Sigmoid colon (tissue), 7 donors: ENCODE results near the gene FBXL19. TPM values are rescaled to one million over a fixed set of nuclear protein-coding genes. Genes with fewer than 3 reads are reported as not detected.

Experiments
- DNase-seq: peaks from one replicate; pipeline ENCODE4 v3.0.0-alpha.2; 2019
- H3K27ac ChIP-seq, 4 donors: fragments of 200-600 bp; sonication (generic); one replicate each; pipeline ENCODE4 v1.5.1; 2016 to 2019; ENCODE audit warnings: mild to moderate bottlenecking in 1 of 4
- H3K27me3 ChIP-seq, 3 donors: fragments of 200-600 bp; sonication (generic); one replicate each; pipeline ENCODE4 v1.5.1; 2019; ENCODE audit warnings: mild to moderate bottlenecking in 1 of 3
- H3K36me3 ChIP-seq, 4 donors: fragments of 200-600 bp; sonication (generic); one replicate each; pipeline ENCODE4 v1.5.1; 2016 to 2019
- H3K4me1 ChIP-seq, 4 donors: fragments of 200-600 bp; sonication (generic); one replicate each; pipeline ENCODE4 v1.5.1; 2017 to 2019
- H3K4me3 ChIP-seq, 4 donors: fragments of 200-600 bp; sonication (generic); one replicate each; pipeline ENCODE4 v1.5.1; 2017 to 2019; ENCODE audit warnings: mild to moderate bottlenecking in 2 of 4, moderate library complexity in 1 of 4
- H3K9me3 ChIP-seq, 4 donors: fragments of 200-600 bp in 3 of 4; sonication (generic) in 3 of 4; one replicate each; pipeline versions ENCODE4 v1.5.1 to v1.6.1; 2013 to 2019
- CTCF ChIP-seq, 4 experiments: fragments of 450-650 bp in 3 of 4; fragments of 200-600 bp in 1 of 4; IDR thresholded peaks; one replicate each; pipeline ENCODE4 v1.5.1; 2016 to 2019; ENCODE audit warnings: antibody characterized with exemption in 4 of 4, mild to moderate bottlenecking in 3 of 4, moderate library complexity in 2 of 4
- EP300 ChIP-seq, 4 donors: sonication (generic); formaldehyde crosslinking; IDR thresholded peaks; one replicate each; pipeline ENCODE4 v1.6.1; 2017; ENCODE audit warnings: antibody characterized with exemption in 4 of 4
- POLR2A ChIP-seq, 2 donors: fragments of 450-650 bp; IDR thresholded peaks; one replicate each; pipeline ENCODE4 v1.6.1; 2016; ENCODE audit warnings: antibody characterized with exemption in 2 of 2, mild to moderate bottlenecking in 2 of 2, moderate library complexity in 2 of 2
- POLR2AphosphoS5 ChIP-seq, 4 donors: sonication (generic); formaldehyde crosslinking; IDR thresholded peaks; one replicate each; pipeline ENCODE4 v1.6.1; 2017; ENCODE audit warnings: antibody characterized with exemption in 4 of 4
- WGBS, 2 donors: extraction: QIAGEN DNeasy Blood & Tissue Kit; methylation state at CpG; one replicate each; pipeline ENCODE4 v1.1.7; 2013; 5-methylcytosine and 5-hydroxymethylcytosine counted together
- intact Hi-C: fragments of 100-400 bp; cut with DNase I; formaldehyde crosslinking; loops from one replicate; pipeline ENCODE4 v1.15.1; 2023
- polyA plus RNA-seq, 3 donors: library from polyadenylated mRNA; stranded (reverse); fragments of 200-250 nt; gene quantifications; one replicate each; pipeline ENCODE4 v1.2.3, GENCODE V29; 2013
- total RNA-seq, 4 donors: library from RNA; depleted of rRNA; stranded (reverse); fragments of >200 nt; gene quantifications; one replicate each; pipeline ENCODE4 v1.1.0, GENCODE V29; 2016
- donor health status: healthy with polysubstance abuse.
- donor health status: Bipolar disorder and iron deficiency.
- donor health status: healthy.

FBXL19 gene
- total RNA-seq (10 to 100 TPM in 3 of 4 donors, 1 to 10 TPM in 1; 7.9 to 18.3 (median 13.0) TPM), polyA plus RNA-seq (10 to 100 TPM in 1 of 3 donors, 1 to 10 TPM in 2; 3.0 to 32.7 (median 8.3) TPM)

- 0 to 1% methylated on average over 30 to 31 of the region's 31 CpGs for WGBS, 2 donors
- no peak for TF ChIP-seq POLR2A (IDR thresholded peaks at IDR 0.05)
- Histone ChIP-seq H3K4me3 (peak within 1 kb of the TSS; percentile 69 to 90 (median 80)), H3K9me3 (no peaks in the 10 kb centered on the region), H3K27ac (peak within 1 kb of the TSS; percentile 87 to 95 (median 92)), H3K27me3 (no peaks in the 10 kb centered on the region), H3K4me1 (peaks cover 0 to 40% (median 37%) of the 10 kb centered on the region in 4 donors), H3K36me3 (peaks cover 0 to 3% (median 0%) of the 10 kb centered on the region in 4 donors)
- intact Hi-C loops, result loop anchor here (2.0 to 10.0 kb wide), 4 partner anchors 25 to 269 kb away; partner anchors contain the start of genes BCL7C, FBRS, ORAI3 and PRR14
- peak; percentile 78 for DNase-seq
Measured at GRCh38 chr16:30923554-30924075, at the start of gene FBXL19. Gene FBXL19, plus strand, starts transcription at chr16:30923572. Its CDS starts 2,183 bp downstream, at chr16:30925755.

GRCh38 chr16:30874244-30874820 is 49.0 kb upstream of the FBXL19 start:
- H3K4me1 ChIP-seq, result peaks cover 0 to 30% (median 24%) of the 10 kb centered on the region in 4 donors
- peak; percentile 55 for DNase-seq
- TF ChIP-seq CTCF (IDR thresholded peaks at IDR 0.05) (no peak), POLR2A (IDR thresholded peaks at IDR 0.05) (no peak), POLR2AphosphoS5 (IDR thresholded peaks at IDR 0.05) (no peak)
- peak overlapping the region; percentile 84 to 94 (median 90) for H3K4me3 ChIP-seq
- intact Hi-C loops, result loop anchor here (1.0 to 2.0 kb wide), 2 partner anchors 22 to 47 kb away; partner anchors contain the start of gene CTF1
- peaks cover 0 to 6% (median 0%) of the 10 kb centered on the region in 4 donors for H3K36me3 ChIP-seq
- H3K27ac ChIP-seq, result peak overlapping the region; percentile 94
- WGBS, 2 donors, result 24 to 27% methylated on average over 23 of the region's 23 CpGs
- H3K27me3 ChIP-seq, result no peaks in the 10 kb centered on the region
- H3K9me3 ChIP-seq, result no peaks in the 10 kb centered on the region

GRCh38 chr16:30874821-30875717 is 48.3 kb upstream of the FBXL19 start:
- H3K9me3 ChIP-seq, result no peaks in the 10 kb centered on the region
- peak; percentile 94 for DNase-seq
- 0% methylated on average over 85 of the region's 85 CpGs for WGBS, 2 donors
- peak overlapping the region; percentile 94 for H3K27ac ChIP-seq
- H3K4me1 ChIP-seq, result peaks cover 0 to 30% (median 24%) of the 10 kb centered on the region in 4 donors
- intact Hi-C loops, result loop anchor here (1.0 to 2.0 kb wide), 2 partner anchors 22 to 46 kb away; partner anchors contain the start of gene CTF1
- no peak for TF ChIP-seq CTCF (IDR thresholded peaks at IDR 0.05)
- peak; percentile 77 to 80 for TF ChIP-seq POLR2A (IDR thresholded peaks at IDR 0.05)
- TF ChIP-seq POLR2AphosphoS5 (IDR thresholded peaks at IDR 0.05), result peak; percentile 74 to 96 (median 93)
- no peak for TF ChIP-seq EP300 (IDR thresholded peaks at IDR 0.05)
- peaks cover 0 to 14% (median 0%) of the 10 kb centered on the region in 4 donors for H3K36me3 ChIP-seq
- peak overlapping the region; percentile 84 to 94 (median 90) for H3K4me3 ChIP-seq
- no peaks in the 10 kb centered on the region for H3K27me3 ChIP-seq

- Histone ChIP-seq H3K9me3 (no peaks in the 10 kb centered on the region), H3K4me1 (peaks cover 0 to 30% (median 24%) of the 10 kb centered on the region in 4 donors), H3K27me3 (no peaks in the 10 kb centered on the region), H3K36me3 (peaks cover 0 to 21% (median 0%) of the 10 kb centered on the region in 4 donors), H3K27ac (peak overlapping the region; percentile 94), H3K4me3 (peak overlapping the region; percentile 84 to 94 (median 90))
- no peak for DNase-seq
- WGBS, 2 donors, result 7 to 9% methylated on average over 12 of the region's 12 CpGs
- intact Hi-C loops, result loop anchor here (2.0 kb wide), 1 partner anchor 21 kb away; the partner anchor contains the start of gene CTF1
- TF ChIP-seq POLR2A (IDR thresholded peaks at IDR 0.05) (no peak), CTCF (IDR thresholded peaks at IDR 0.05) (no peak), POLR2AphosphoS5 (IDR thresholded peaks at IDR 0.05) (no peak), EP300 (IDR thresholded peaks at IDR 0.05) (no peak)
Measured at GRCh38 chr16:30875871-30876801, 47.2 kb upstream of the FBXL19 start.
